GM10266 (cell line): ENCODE data around the gene OBSCN.
"Not testable (repeated sequence)": the region's sequence is repeated elsewhere in the genome, so short reads cannot be mapped to it uniquely, and the experiment has no call there.

Source experiments
- DNase-seq: peaks from one replicate; pipeline ENCODE4 v3.0.0; 2012; ENCODE audit errors: extremely low spot score
- TF ChIP-seq, protein P1 (sequence below): IDR thresholded peaks from 2 replicates; pipeline ENCODE4 v1.5.1; 2012; ENCODE audit warnings: mild to moderate bottlenecking, low read depth; ENCODE audit not compliant: control insufficient read depth, insufficient read depth; ENCODE audit errors: missing control alignments

OBSCN gene

GRCh38 chr1:228166170-228166936 lies 41.5 kb upstream of the OBSCN start:
- DNase-seq, result peak; percentile 66
- TF ChIP-seq, protein P1, sequence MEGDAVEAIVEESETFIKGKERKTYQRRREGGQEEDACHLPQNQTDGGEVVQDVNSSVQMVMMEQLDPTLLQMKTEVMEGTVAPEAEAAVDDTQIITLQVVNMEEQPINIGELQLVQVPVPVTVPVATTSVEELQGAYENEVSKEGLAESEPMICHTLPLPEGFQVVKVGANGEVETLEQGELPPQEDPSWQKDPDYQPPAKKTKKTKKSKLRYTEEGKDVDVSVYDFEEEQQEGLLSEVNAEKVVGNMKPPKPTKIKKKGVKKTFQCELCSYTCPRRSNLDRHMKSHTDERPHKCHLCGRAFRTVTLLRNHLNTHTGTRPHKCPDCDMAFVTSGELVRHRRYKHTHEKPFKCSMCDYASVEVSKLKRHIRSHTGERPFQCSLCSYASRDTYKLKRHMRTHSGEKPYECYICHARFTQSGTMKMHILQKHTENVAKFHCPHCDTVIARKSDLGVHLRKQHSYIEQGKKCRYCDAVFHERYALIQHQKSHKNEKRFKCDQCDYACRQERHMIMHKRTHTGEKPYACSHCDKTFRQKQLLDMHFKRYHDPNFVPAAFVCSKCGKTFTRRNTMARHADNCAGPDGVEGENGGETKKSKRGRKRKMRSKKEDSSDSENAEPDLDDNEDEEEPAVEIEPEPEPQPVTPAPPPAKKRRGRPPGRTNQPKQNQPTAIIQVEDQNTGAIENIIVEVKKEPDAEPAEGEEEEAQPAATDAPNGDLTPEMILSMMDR, result peak; percentile 51

DNA sequence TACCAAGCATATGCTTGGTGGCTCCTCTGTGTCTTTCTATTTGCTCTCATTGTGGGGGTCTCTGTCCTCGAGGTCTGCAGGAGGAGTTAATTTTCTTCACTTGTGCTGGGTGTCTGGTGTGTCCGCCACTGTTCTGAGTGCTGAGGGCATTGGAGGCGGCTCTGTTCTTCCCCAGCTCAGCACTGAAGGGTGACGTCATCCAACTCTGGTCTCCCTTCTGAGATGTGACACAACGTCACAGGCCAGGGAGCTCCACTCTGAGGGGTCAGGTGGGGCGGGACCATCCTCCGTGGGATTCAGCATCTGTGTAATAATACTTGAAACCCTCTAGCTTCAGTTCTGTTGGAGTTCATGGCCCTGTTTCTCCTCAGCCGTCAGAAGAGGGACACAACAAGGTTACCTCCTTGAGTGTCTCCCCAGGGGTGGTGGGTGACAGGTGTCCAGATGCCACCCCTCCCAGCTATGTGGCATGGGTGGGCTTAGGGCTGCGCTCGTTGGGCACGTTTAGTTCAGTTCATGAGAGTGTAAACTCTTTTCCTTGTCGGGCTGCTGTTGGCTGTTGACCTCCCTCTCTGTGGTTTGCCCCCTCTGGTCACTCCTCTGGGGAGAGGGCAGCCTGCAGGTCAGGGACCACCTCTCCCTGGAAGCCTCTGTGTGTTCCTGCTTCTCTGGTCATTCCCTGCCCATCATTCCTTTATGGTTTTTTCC lies 39.1 kb upstream of the OBSCN start:
- DNase-seq, result no peak
- TF ChIP-seq, protein P1, result no peak

DNA sequence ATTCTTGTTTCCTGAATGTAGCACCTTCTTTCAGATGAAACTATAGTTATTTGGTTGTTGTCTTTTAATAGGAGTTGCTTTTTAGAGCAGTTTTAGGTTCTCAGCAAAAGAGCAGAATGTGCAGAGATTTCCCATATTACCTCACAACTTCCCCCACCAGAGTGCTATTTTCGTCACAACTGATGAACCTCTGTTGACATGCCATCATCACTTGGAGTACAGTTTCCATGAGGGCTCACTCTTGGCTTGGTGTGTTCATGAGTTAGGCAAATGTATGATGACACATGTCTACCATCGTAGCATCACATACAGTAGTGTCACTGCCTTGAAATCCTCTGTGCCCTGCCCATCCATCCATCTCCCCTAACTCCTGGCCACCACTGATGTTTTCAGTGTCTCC lies 38.5 kb upstream of the OBSCN start:
- DNase-seq, result no peak
- TF ChIP-seq, protein P1, result no peak

DNA sequence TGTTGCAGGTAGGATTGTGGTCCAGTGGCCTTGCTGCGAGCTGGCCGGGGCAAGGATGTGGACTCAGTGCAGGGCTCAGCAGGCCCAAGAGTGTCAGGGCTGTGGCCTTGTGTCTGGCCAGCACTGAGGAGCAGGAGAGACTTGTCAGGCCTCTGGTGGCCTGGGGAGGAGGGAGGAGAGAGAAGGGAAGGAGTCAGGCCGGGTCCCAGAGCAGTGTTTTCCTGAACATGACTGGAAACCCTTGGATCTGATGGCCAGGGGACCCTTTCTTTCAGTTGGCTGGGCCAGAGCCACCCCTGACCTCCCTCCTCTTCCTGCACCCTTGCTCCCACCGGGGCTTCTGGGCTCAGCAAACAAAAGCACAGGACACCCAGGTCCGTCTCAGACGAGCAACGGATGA lies 37.2 kb upstream of the OBSCN start:
- TF ChIP-seq, protein P1, result no peak
- DNase-seq, result no peak

DNA sequence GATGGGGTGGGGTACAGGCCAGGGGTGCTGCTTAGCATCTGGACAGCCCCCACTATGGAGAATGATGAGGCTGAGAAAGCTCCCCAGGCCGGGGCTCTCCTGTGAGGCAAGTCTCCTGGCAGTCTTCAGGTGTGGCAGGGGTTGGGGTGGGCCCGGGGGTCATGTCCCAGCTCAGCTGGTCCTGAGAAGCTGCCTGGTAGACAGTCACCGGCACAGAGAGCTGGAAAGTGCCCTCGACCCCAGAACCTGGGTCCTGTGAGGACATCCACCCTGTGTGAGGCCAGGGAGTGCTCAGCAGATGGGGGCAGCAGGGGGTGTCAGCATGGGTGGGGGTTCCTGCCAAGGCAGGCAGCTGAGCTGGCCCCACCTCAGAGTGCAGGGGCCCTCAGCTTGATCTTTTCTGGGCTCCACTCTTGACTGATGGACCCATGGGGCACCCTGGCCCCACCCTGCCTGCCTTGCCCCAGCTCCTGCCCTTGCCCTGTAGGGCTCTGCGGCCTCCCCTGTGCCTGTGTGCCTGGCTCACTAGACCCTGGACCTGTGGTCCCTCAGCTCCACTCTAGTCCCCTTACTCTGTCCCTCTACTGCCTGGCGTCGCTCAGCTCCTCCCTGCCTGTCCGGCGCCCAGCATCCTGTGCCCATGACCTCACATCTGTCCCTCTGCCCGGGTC lies 36.5 kb upstream of the OBSCN start:
- DNase-seq, result no peak
- TF ChIP-seq, protein P1, result no peak

DNA sequence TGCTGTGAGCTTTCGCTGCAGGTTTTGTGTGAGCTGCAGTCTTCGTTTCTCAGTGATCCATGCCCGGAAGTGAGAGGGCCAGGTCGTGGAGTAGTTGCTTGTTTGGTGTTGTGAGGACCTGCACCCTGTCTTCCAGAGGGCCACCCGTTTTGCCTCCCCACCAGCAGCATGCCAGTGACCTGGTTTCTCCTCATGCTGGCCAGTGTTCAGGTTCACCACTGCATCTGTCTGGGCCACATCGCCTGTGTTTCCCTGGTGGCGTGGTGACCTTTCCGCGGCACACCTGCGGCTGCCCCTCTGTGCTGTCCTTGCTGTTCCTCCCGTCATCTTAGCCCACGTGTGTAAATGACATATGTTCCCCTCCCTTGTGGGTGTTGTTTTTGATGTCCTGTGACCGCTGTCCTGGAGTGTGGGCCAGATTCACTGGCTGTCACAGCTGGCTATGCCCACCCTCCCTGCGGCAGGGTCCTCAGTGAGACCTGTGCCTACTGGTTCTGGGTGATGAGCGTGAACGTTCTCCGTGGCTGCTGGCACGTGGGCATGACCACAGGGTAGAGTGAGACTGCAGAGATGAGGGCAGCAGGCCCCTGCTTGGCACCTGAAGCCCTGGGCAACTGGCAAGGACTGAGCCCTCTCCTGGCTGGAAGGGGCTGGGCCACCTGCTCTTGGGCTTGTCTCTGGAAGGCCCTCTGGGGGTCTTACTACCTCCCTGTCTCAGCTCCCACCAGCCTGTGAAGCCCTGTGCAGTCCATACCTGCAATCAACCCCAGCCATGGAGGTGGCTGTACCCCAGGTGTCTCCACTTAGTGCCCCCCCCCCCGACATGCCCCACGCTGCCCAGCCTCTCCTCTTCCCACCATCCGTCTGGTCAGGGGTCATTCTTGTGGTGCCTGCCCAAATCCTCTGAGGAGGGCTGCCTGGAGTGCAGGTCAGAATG lies 35.0 kb upstream of the OBSCN start:
- TF ChIP-seq, protein P1, result no peak
- no peak for DNase-seq

DNA sequence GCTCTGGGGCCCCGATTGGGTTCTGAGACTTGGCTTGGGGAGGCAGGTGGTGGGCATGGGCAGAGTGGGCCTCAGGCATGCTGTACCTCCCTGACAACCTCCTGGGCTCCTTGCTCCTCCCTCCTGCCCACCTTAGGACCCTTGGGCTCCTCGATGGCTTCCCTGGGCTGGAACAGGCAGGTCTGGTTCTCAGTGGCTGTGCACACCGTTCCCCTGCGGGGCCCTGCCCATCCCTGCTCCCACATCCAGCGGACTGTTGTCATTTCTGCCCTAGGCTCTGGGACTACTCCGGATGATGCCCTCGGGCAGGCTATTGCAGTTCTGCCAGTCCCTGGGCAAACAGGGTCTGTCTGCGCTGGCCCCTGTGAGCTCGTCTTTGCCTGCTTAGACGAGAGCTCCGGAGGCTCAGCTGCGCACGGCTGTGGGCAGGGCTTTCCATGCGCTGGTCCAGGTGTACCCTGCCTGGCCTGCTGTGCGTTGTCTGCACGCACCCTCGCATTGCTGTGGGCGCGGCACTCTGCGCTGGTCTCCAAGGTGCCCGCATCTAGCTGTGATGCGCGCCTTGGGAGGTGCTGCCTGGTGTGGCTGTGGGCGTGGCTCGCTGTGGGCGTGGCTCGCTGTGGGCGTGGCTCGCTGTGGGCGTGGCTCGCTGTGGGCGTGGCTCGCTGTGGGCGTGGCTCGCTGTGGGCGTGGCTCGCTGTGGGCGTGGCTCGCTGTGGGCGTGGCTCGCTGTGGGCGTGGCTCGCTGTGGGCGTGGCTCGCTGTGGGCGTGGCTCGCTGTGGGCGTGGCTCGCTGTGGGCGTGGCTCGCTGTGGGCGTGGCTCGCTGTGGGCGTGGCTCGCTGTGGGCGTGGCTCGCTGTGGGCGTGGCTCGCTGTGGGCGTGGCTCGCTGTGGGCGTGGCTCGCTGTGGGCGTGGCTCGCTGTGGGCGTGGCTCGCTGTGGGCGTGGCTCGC lies 34.0 kb upstream of the OBSCN start:
- DNase-seq, result not testable (repeated sequence)
